ENCODE measurements around the gene UAP1L1. TPM values are rescaled to one million over a fixed set of nuclear protein-coding genes. Genes with fewer than 3 reads are reported as not detected.
A peak's percentile ranks its signal among the peaks of the same experiment; 100 is the strongest.

The UAP1L1 gene
- total and polyA plus RNA-seq, 9 of the 15 experiments (the other 6 are each of a cell fraction or from before 2014, with no cell fraction given): 0.20 to 8.6 (median 3.7) TPM

DNA sequence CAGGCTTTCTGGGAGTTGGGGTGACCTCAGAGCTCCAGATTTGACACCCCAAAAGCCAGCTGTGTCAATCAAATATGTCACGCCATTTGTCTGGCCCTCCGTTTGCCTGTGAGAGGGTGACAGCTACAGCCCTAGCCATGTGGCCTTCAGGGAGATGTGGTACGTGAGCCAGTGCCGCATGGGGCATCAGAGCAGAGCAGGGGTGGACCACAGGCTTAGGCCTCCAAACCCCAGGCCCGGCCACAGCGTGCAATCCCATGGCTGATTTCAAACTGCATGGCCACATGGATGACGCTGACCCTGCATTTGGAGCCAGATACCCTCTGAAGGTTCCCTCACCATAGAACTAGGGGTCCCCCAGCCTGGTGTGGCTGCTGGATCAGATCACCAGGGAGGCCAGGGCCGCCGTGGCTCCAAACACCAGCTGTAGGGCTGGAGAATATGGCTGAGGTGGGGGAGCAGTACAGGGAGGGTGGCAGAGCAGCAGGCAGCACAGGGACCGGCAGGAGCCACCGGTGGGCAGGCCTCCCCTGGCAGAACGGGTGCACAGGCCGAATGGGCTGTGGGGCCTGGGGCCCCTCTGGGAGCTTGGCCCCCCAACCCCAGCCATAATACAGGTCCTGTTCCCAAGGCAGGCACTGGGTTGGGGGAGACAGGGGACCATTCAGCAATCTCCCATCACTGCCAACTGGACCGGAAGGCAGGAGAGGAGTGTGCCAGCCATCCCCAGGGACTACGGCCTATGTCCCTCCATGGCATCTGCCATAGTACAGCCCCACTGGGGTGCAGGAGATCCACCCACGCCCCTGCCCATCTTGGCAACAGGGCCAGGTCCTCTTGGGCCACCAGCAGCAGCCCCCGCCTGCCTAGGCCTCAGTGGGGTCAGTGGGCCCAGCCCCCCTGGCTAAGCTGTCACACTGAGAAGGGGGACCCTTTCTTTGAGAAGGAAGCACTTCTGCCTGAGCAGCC lies 8.5 kb upstream of the UAP1L1 start:
- peak overlapping the region; percentile 91 for H3K4me2 ChIP-seq (ENCODE audit: insufficient read depth, low read length)
- intact Hi-C loops (cut with micrococcal nuclease): loop anchor here (2.0 kb wide), 1 partner anchor 18 kb away; the partner anchor contains the start of gene MAN1B1
- 52% methylated on average over 14 of the region's 17 CpGs for WGBS (ENCODE audit: insufficient coverage, low coverage, missing lambda C conversion rate)
- H3K27me3 ChIP-seq (ENCODE audit: control insufficient read depth in 2 of 2, insufficient read depth in 2 of 2, low read length in 2 of 2): no peaks in the 10 kb centered on the region
- H3K27ac ChIP-seq (ENCODE audit: extremely low read depth, low read depth, low read length): peak overlapping the region; percentile 4; the same call in 2 of the 3 replicates
- peaks cover 39% of the 10 kb centered on the region for H3K79me2 ChIP-seq (ENCODE audit: control insufficient read depth, insufficient read depth, low read length)
- H4K20me1 ChIP-seq (replicated peaks; ENCODE audit: control insufficient read depth, insufficient read depth, low read length): peaks cover 19% of the 10 kb centered on the region
- ATAC-seq: no peak
- no peak overlapping the region for H2AFZ ChIP-seq (ENCODE audit: low read depth, low read length)
- peak overlapping the region; percentile 86 to 94; a peak in 3 of 4 replicates for H3K9ac ChIP-seq (ENCODE audit: insufficient read depth in 1 of 2, low read depth in 2 of 2, low read length in 2 of 2)
- peak overlapping the region; percentile 65 for H3K4me3 ChIP-seq
- TSS peak; percentile 39 for BruUV-seq (replicated peaks)
- POLR2A ChIA-PET: interaction anchor here (0.9 to 2.5 kb wide), 6 partner anchors 10 to 156 kb away, joined by 4 to 14 read pairs (median 6); partner anchors contain the start of genes ENTPD2 and MAN1B1
- no peaks in the 10 kb centered on the region for H3K9me3 ChIP-seq (replicated peaks; ENCODE audit: control insufficient read depth, insufficient read depth, low read depth, low read length)
- CTCF ChIA-PET (ENCODE audit: low intra/inter-chr PET ratio): interaction anchor here (0.6 to 0.9 kb wide), 3 partner anchors 23 to 831 kb away, joined by 3 to 5 read pairs (median 4); partner anchors contain the start of gene NPDC1
- DNase-seq (ENCODE audit: extremely low read depth in 1 of 4, low spot score in 3 of 4): no peak
- peaks cover 37% of the 10 kb centered on the region; the same call in 2 of the 3 replicates for H3K36me3 ChIP-seq (ENCODE audit: control insufficient read depth, insufficient read depth, low read length)
- in situ Hi-C loops (cut with MboI): no loop called here
- FAIRE-seq: no peak
- H3K4me1 ChIP-seq (replicated peaks in 1 of 2; ENCODE audit: control insufficient read depth in 2 of 2, insufficient read depth in 2 of 2, low read length in 2 of 2): peaks cover 32 to 83% of the 10 kb centered on the region in 2 experiments
- peaks cover 8% of the 10 kb centered on the region for H3K9me1 ChIP-seq (ENCODE audit: control insufficient read depth, insufficient read depth, low read length)
- TF ChIP-seq ETS2 (tag; IDR thresholded peaks at IDR 0.05; ENCODE audit: borderline replicate concordance, poor library complexity, severe bottlenecking): no peak
- TF ChIP-seq RBFOX2 (IDR thresholded peaks at IDR 0.05; ENCODE audit: low read depth, low read length): peak; percentile 38; the same call in 1 of the 2 replicates
- peak; percentile 82 for TF ChIP-seq PKNOX1 (IDR thresholded peaks at IDR 0.05)
- peak; percentile 48 for TF ChIP-seq POLR2G (IDR thresholded peaks at IDR 0.05; ENCODE audit: low read depth, low read length)
- TF ChIP-seq ZNF512 (tag; IDR thresholded peaks at IDR 0.05): no peak
- TF ChIP-seq, protein P1, sequence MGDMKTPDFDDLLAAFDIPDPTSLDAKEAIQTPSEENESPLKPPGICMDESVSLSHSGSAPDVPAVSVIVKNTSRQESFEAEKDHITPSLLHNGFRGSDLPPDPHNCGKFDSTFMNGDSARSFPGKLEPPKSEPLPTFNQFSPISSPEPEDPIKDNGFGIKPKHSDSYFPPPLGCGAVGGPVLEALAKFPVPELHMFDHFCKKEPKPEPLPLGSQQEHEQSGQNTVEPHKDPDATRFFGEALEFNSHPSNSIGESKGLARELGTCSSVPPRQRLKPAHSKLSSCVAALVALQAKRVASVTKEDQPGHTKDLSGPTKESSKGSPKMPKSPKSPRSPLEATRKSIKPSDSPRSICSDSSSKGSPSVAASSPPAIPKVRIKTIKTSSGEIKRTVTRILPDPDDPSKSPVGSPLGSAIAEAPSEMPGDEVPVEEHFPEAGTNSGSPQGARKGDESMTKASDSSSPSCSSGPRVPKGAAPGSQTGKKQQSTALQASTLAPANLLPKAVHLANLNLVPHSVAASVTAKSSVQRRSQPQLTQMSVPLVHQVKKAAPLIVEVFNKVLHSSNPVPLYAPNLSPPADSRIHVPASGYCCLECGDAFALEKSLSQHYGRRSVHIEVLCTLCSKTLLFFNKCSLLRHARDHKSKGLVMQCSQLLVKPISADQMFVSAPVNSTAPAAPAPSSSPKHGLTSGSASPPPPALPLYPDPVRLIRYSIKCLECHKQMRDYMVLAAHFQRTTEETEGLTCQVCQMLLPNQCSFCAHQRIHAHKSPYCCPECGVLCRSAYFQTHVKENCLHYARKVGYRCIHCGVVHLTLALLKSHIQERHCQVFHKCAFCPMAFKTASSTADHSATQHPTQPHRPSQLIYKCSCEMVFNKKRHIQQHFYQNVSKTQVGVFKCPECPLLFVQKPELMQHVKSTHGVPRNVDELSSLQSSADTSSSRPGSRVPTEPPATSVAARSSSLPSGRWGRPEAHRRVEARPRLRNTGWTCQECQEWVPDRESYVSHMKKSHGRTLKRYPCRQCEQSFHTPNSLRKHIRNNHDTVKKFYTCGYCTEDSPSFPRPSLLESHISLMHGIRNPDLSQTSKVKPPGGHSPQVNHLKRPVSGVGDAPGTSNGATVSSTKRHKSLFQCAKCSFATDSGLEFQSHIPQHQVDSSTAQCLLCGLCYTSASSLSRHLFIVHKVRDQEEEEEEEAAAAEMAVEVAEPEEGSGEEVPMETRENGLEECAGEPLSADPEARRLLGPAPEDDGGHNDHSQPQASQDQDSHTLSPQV (IDR thresholded peaks at IDR 0.05): no peak
- TF ChIP-seq MNT (conservative IDR thresholded peaks at IDR 0.05): peak in 1 of 2 experiments; percentile 54; a peak in 2 of 4 replicates
- no peak for TF ChIP-seq CBX8 (IDR thresholded peaks at IDR 0.05; ENCODE audit: borderline replicate concordance, extremely low read depth, low read depth, low read length, poor library complexity, severe bottlenecking)
- no peak for TF ChIP-seq ELF2 (CRISPR knock-in tag; IDR thresholded peaks at IDR 0.05)

All from K562 (cell line).